HEK293 (cell line): ENCODE data around the gene RNASE8.

Experiments used
- CTCF ChIA-PET: fragments of 350-600 bp; formaldehyde crosslinking; extraction: SDS; loops from one replicate; lab custom pipeline; 2021; ENCODE audit warnings: antibody characterized with exemption; lab: Yijun Ruan, JAX
- POLR2A ChIA-PET: fragments of 300-600 bp; formaldehyde crosslinking; extraction: SDS; loops from one replicate; lab custom pipeline; 2020; ENCODE audit warnings: antibody characterized with exemption, inconsistent platforms; lab: Yijun Ruan, JAX
- H3K27ac ChIP-seq: fragments of 200-500 bp; sonication (Bioruptor generic); 2 replicates; pipeline ENCODE4 v1.5.1; 2014; ENCODE audit warnings: low read depth, low read length, control low read depth, inconsistent platforms; ENCODE audit errors: extremely low read depth
- H3K36me3 ChIP-seq, 2 experiments: fragments of 200-500 bp in 1 of 2; sonication (Bioruptor generic) in 1 of 2; 1 replicate in 1 of 2; 2 replicates in 1 of 2; pipeline ENCODE4 v1.5.1; 2014 to 2017; ENCODE audit warnings: inconsistent platforms in 2 of 2, low read length in 2 of 2; ENCODE audit not compliant: control insufficient read depth in 2 of 2, insufficient read depth in 1 of 2
- H3K4me1 ChIP-seq: fragments of 200-500 bp; sonication (Bioruptor generic); 2 replicates; pipeline ENCODE4 v1.5.1; 2014; ENCODE audit warnings: mild to moderate bottlenecking, low read length, inconsistent platforms; ENCODE audit not compliant: control insufficient read depth, insufficient read depth
- H3K4me3 ChIP-seq: 2 replicates; pipeline ENCODE4 v1.5.1; 2011; ENCODE audit warnings: low read depth, mild to moderate bottlenecking, control low read depth, low read length, moderate library complexity
- H3K9me3 ChIP-seq: fragments of 200-500 bp; sonication (Bioruptor generic); 2 replicates; pipeline ENCODE4 v1.5.1; 2014; ENCODE audit warnings: low read depth, low read length, inconsistent platforms; ENCODE audit not compliant: control insufficient read depth, insufficient read depth
- BCL11B ChIP-seq: fragments of 450-650 bp; formaldehyde crosslinking; IDR thresholded peaks from 2 replicates; pipeline ENCODE4 v1.5.1; 2016; ENCODE audit warnings: low read depth, missing biosample characterization, missing genetic modification characterization
- FEZF1 ChIP-seq: fragments of 450-650 bp; formaldehyde crosslinking; IDR thresholded peaks from 2 replicates; pipeline ENCODE4 v1.5.1; 2016; ENCODE audit warnings: missing biosample characterization, missing genetic modification characterization
- GFI1B ChIP-seq: fragments of 450-650 bp; formaldehyde crosslinking; IDR thresholded peaks from 2 replicates; pipeline ENCODE4 v1.5.1; 2016; ENCODE audit warnings: missing biosample characterization, missing genetic modification characterization
- GLI2 ChIP-seq: fragments of 450-650 bp; formaldehyde crosslinking; IDR thresholded peaks from 2 replicates; pipeline ENCODE4; 2017; ENCODE audit warnings: missing biosample characterization, missing genetic modification characterization, low read depth, borderline replicate concordance
- HOXD13 ChIP-seq: sonication (generic); formaldehyde crosslinking; IDR thresholded peaks from 2 replicates; pipeline ENCODE4 v1.8.0; 2022; ENCODE audit warnings: missing genetic modification reagents, borderline replicate concordance
- MEIS1 ChIP-seq: sonication (generic); formaldehyde crosslinking; IDR thresholded peaks from 2 replicates; pipeline ENCODE4 v1.8.1; 2022; ENCODE audit warnings: missing genetic modification reagents, mild to moderate bottlenecking, borderline replicate concordance
- OSR2 ChIP-seq: fragments of 450-650 bp; formaldehyde crosslinking; IDR thresholded peaks from 2 replicates; pipeline ENCODE4 v1.5.1; 2016; ENCODE audit warnings: missing biosample characterization, missing genetic modification characterization
- PRDM1 ChIP-seq: fragments of 450-650 bp; formaldehyde crosslinking; IDR thresholded peaks from 2 replicates; pipeline ENCODE4; 2016; ENCODE audit warnings: missing biosample characterization, missing genetic modification characterization
- SALL2 ChIP-seq: fragments of 450-650 bp; formaldehyde crosslinking; IDR thresholded peaks from 2 replicates; pipeline ENCODE4 v1.5.0; 2017; ENCODE audit warnings: missing biosample characterization, mild to moderate bottlenecking, missing genetic modification characterization, borderline replicate concordance
- WT1 ChIP-seq: fragments of 450-650 bp; formaldehyde crosslinking; IDR thresholded peaks from 2 replicates; pipeline ENCODE4 v1.5.1; 2016; ENCODE audit warnings: missing biosample characterization, missing genetic modification characterization
- YY2 ChIP-seq: fragments of 450-650 bp; formaldehyde crosslinking; IDR thresholded peaks from 2 replicates; pipeline ENCODE4 v1.5.1; 2016; ENCODE audit warnings: missing biosample characterization, missing genetic modification characterization
- ZBTB7A ChIP-seq: fragments of 450-650 bp; formaldehyde crosslinking; IDR thresholded peaks from 2 replicates; pipeline ENCODE4 v1.5.1; 2016; ENCODE audit warnings: low read depth, missing biosample characterization, missing genetic modification characterization
- ZNF132 ChIP-seq: fragments of 450-650 bp; formaldehyde crosslinking; IDR thresholded peaks from 2 replicates; pipeline ENCODE4 v1.5.1; 2017; ENCODE audit warnings: missing biosample characterization, missing genetic modification characterization, borderline replicate concordance
- ZNF184 ChIP-seq: fragments of 450-650 bp; IDR thresholded peaks from 2 replicates; pipeline ENCODE4 v1.5.1; 2018; ENCODE audit warnings: missing biosample characterization, mild to moderate bottlenecking, missing genetic modification characterization
- ZNF223 ChIP-seq: fragments of 450-650 bp; formaldehyde crosslinking; IDR thresholded peaks from 2 replicates; pipeline ENCODE4 v1.5.1; 2016; ENCODE audit warnings: missing biosample characterization, missing genetic modification characterization
- ZNF324 ChIP-seq: fragments of 450-650 bp; formaldehyde crosslinking; IDR thresholded peaks from 2 replicates; pipeline ENCODE4 v1.5.1; 2016; ENCODE audit warnings: missing biosample characterization, missing genetic modification characterization
- ZNF394 ChIP-seq: fragments of 450-650 bp; formaldehyde crosslinking; IDR thresholded peaks from 2 replicates; pipeline ENCODE4 v1.5.1; 2016; ENCODE audit warnings: missing biosample characterization, missing genetic modification characterization, mild to moderate bottlenecking, moderate library complexity, borderline replicate concordance
- ZNF513 ChIP-seq: fragments of 450-650 bp; IDR thresholded peaks from 2 replicates; pipeline ENCODE4 v1.5.1; 2018; ENCODE audit warnings: missing biosample characterization, missing genetic modification characterization
- ZNF514 ChIP-seq: fragments of 450-650 bp; formaldehyde crosslinking; IDR thresholded peaks from 2 replicates; pipeline ENCODE4 v1.5.1; 2016; ENCODE audit warnings: missing biosample characterization, missing genetic modification characterization
- ZNF529 ChIP-seq: fragments of 450-650 bp; formaldehyde crosslinking; IDR thresholded peaks from 2 replicates; pipeline ENCODE4 v1.5.1; 2017; ENCODE audit warnings: missing genetic modification characterization, missing biosample characterization; ENCODE audit not compliant: insufficient replicate concordance
- ZNF580 ChIP-seq: fragments of 450-650 bp; formaldehyde crosslinking; IDR thresholded peaks from 2 replicates; pipeline ENCODE4 v1.5.1; 2016; ENCODE audit warnings: missing biosample characterization, missing genetic modification characterization
- ZNF585B ChIP-seq: fragments of 450-650 bp; formaldehyde crosslinking; IDR thresholded peaks from 2 replicates; pipeline ENCODE4 v1.5.1; 2016; ENCODE audit warnings: missing biosample characterization, missing genetic modification characterization
- ZNF623 ChIP-seq: fragments of 450-650 bp; formaldehyde crosslinking; IDR thresholded peaks from 2 replicates; pipeline ENCODE4 v1.5.1; 2016; ENCODE audit warnings: missing biosample characterization, missing genetic modification characterization
- ZNF707 ChIP-seq: fragments of 450-650 bp; formaldehyde crosslinking; IDR thresholded peaks from 2 replicates; pipeline ENCODE4 v1.5.1; 2016; ENCODE audit warnings: missing biosample characterization, missing genetic modification characterization
- ZNF776 ChIP-seq: fragments of 450-650 bp; formaldehyde crosslinking; IDR thresholded peaks from 2 replicates; pipeline ENCODE4 v1.5.0; 2017; ENCODE audit warnings: missing biosample characterization, missing genetic modification characterization, borderline replicate concordance
- ZSCAN5A ChIP-seq: fragments of 450-650 bp; formaldehyde crosslinking; IDR thresholded peaks from 2 replicates; pipeline ENCODE4 v1.5.1; 2016; ENCODE audit warnings: missing biosample characterization, missing genetic modification characterization

Gene RNASE8

GRCh38 chr14:21053184-21054122 lies 4.2 kb upstream of the RNASE8 start:
- H3K4me1 ChIP-seq: no peaks in the 10 kb centered on the region
- no peaks in the 10 kb centered on the region for H3K36me3 ChIP-seq
- no peaks in the 10 kb centered on the region for H3K9me3 ChIP-seq
- no peak for TF ChIP-seq MEIS1 (CRISPR knock-in tag)
- TF ChIP-seq WT1 (tag by site-specific recombination): no peak
- TF ChIP-seq FEZF1 (tag by site-specific recombination): no peak
- TF ChIP-seq ZNF324 (tag by site-specific recombination): no peak
- no peak for TF ChIP-seq HOXD13 (CRISPR knock-in tag)
- no peak for TF ChIP-seq ZNF776 (tag by site-specific recombination)
- no peak for TF ChIP-seq ZNF585B (tag by site-specific recombination)
- TF ChIP-seq BCL11B (tag by site-specific recombination): no peak
- TF ChIP-seq ZBTB7A (tag by site-specific recombination): no peak
- no peak for TF ChIP-seq SALL2 (tag by site-specific recombination)
- no peak for TF ChIP-seq ZNF580 (tag by site-specific recombination)
- TF ChIP-seq PRDM1 (tag by site-specific recombination): no peak
- TF ChIP-seq ZNF513 (tag by site-specific recombination): no peak
- no peak for TF ChIP-seq GLI2 (tag by site-specific recombination)
- TF ChIP-seq ZNF623 (tag by site-specific recombination): no peak
- TF ChIP-seq ZNF514: no peak
- no peak for TF ChIP-seq ZNF394 (tag by site-specific recombination)
- TF ChIP-seq OSR2 (tag by site-specific recombination): no peak
- TF ChIP-seq ZNF184: no peak
- TF ChIP-seq ZNF529: no peak
- TF ChIP-seq, all 188 proteins: peak for 0
- ChIA-PET CTCF (interaction anchor here (0.6 to 1.0 kb wide), 5 partner anchors 10 to 83 kb away, joined by 3 to 5 read pairs (median 4); no protein-coding TSS in a partner anchor), POLR2A (interaction anchor here (0.6 kb wide), 1 partner anchor 55 kb away, joined by 3 read pairs; the partner anchor contains the start of gene SLC39A2)
- H3K27ac ChIP-seq: no peak overlapping the region
- no peak overlapping the region for H3K4me3 ChIP-seq

- ChIA-PET POLR2A (interaction anchor here (0.6 kb wide), 1 partner anchor 55 kb away, joined by 3 read pairs; the partner anchor contains the start of gene SLC39A2), CTCF (interaction anchor here (0.6 to 0.8 kb wide), 4 partner anchors 38 to 83 kb away, joined by 3 to 5 read pairs (median 4); no protein-coding TSS in a partner anchor)
Observed at GRCh38 chr14:21054123-21054767, 3.4 kb upstream of the RNASE8 start.

More at GRCh38 chr14:21054123-21054767, 3.4 kb upstream of the RNASE8 start:
- Histone ChIP-seq H3K27ac (no peak overlapping the region), H3K4me3 (no peak overlapping the region), H3K9me3 (no peaks in the 10 kb centered on the region), H3K4me1 (no peaks in the 10 kb centered on the region), H3K36me3 (no peaks in the 10 kb centered on the region)
- TF ChIP-seq GFI1B (tag by site-specific recombination) (no peak), ZNF707 (tag by site-specific recombination) (no peak), YY2 (no peak), ZNF623 (tag by site-specific recombination) (no peak), ZNF132 (tag by site-specific recombination) (no peak), ZSCAN5A (tag by site-specific recombination) (no peak), ZNF223 (no peak)
